SU-DHL-6 (cell line): ENCODE data around the gene XIRP2.

Source experiments
- H2AFZ ChIP-seq: fragments of 200-600 bp; sonication (generic); 2 replicates; pipeline ENCODE4 v1.6.1; 2014; ENCODE audit warnings: low read depth, mild to moderate bottlenecking, moderate library complexity, mixed read lengths, antibody characterized with exemption, low read length; ENCODE audit not compliant: severe bottlenecking
- H3F3A ChIP-seq: fragments of 200-600 bp; shearing (Covaris generic); 2 replicates; pipeline ENCODE4 v1.6.0; 2016; ENCODE audit warnings: antibody characterized with exemption, mild to moderate bottlenecking; ENCODE audit not compliant: insufficient read depth
- H3K27ac ChIP-seq: fragments of 200-600 bp; sonication (generic); 2 replicates; pipeline ENCODE4 v1.5.1; 2016; ENCODE audit warnings: low read depth, mild to moderate bottlenecking, low read length, moderate library complexity, mixed read lengths
- H3K27me3 ChIP-seq: fragments of 200-600 bp; sonication (generic), shearing (Covaris generic); 2 replicates; pipeline ENCODE4 v1.6.0; 2014; ENCODE audit warnings: mild to moderate bottlenecking, low read length
- H3K36me3 ChIP-seq: fragments of 200-600 bp; sonication (generic); 2 replicates; pipeline ENCODE4 v1.6.1; 2014; ENCODE audit warnings: mild to moderate bottlenecking, low read length, mixed read lengths
- H3K4me2 ChIP-seq: fragments of 300-600, 200-600 bp; shearing (Covaris generic), sonication (generic); 2 replicates; pipeline ENCODE4 v1.6.0; 2014; ENCODE audit warnings: low read length, low read depth, mild to moderate bottlenecking; ENCODE audit not compliant: poor library complexity, severe bottlenecking
- H3K4me3 ChIP-seq: fragments of 200-600 bp; sonication (generic); 2 replicates; pipeline ENCODE4 v1.5.1; 2014; ENCODE audit warnings: antibody characterized with exemption, low read length, mild to moderate bottlenecking, mixed read lengths; ENCODE audit not compliant: insufficient read depth, poor library complexity, severe bottlenecking
- H3K79me2 ChIP-seq: fragments of 200-600 bp; sonication (generic); 2 replicates; pipeline ENCODE4 v1.6.1; 2014; ENCODE audit warnings: mild to moderate bottlenecking, low read length, moderate library complexity; ENCODE audit not compliant: insufficient read depth
- H3K9ac ChIP-seq: fragments of 200-600 bp; sonication (generic); 2 replicates; pipeline ENCODE4 v1.7.0; 2014; ENCODE audit warnings: mild to moderate bottlenecking, low read length
- H3K9me2 ChIP-seq: fragments of 200-600 bp; sonication (generic); replicated peaks from 2 replicates; pipeline ENCODE4 v1.6.1; 2014; ENCODE audit warnings: low read length; ENCODE audit not compliant: insufficient read depth
- H3K9me3 ChIP-seq: fragments of 200-600 bp; sonication (generic); 2 replicates; pipeline ENCODE4 v1.6.1; 2014; ENCODE audit warnings: low read length, mixed read lengths; ENCODE audit not compliant: insufficient read depth
- H4K20me1 ChIP-seq: fragments of 200-600 bp; sonication (generic); 2 replicates; pipeline ENCODE4 v1.6.1; 2014; ENCODE audit warnings: low read depth, mild to moderate bottlenecking, antibody characterized with exemption, low read length, moderate library complexity, mixed read lengths
- EZH2phosphoT487 ChIP-seq: fragments of 200-600 bp; sonication (generic), shearing (Covaris generic); conservative IDR thresholded peaks from 2 replicates; pipeline ENCODE4 v1.6.1; 2018; ENCODE audit warnings: mild to moderate bottlenecking, antibody characterized with exemption, low read length, moderate library complexity, mixed read lengths
- TF ChIP-seq, protein P1 (sequence below): fragments of 200-600 bp; sonication (generic); IDR thresholded peaks from one replicate; pipeline ENCODE4 v1.5.1; 2017; ENCODE audit warnings: antibody characterized with exemption, mild to moderate bottlenecking, low read length, moderate library complexity; ENCODE audit not compliant: insufficient read depth, poor library complexity, severe bottlenecking

XIRP2 gene

DNA sequence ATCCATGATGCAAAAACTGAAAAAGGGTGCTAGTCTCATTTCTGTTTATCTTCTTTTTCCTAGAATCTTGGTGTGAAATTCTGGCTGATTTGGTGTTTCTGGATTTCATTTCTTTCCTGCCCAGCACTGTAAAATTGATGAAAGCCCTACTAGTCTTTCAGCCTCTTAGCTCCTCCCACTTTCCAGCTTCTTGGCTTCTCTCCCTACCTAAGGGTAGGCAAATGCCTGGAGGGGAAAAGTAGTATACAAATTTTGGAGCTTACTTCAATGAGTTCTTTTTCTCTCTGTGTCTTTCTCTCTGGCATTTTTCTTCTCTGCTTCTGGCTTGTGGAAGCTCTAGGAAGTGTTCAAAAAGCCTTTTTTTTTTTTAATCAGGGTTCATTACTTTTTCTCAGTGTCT lies 160.5 kb downstream of the XIRP2 start:
- Histone ChIP-seq H3K9ac (no peak overlapping the region), H3K27ac (no peak overlapping the region), H3K79me2 (no peaks in the 10 kb centered on the region), H3K9me3 (no peaks in the 10 kb centered on the region), H3K4me2 (no peak overlapping the region), H3K4me3 (no peak overlapping the region), H3F3A (no peaks in the 10 kb centered on the region), H4K20me1 (no peaks in the 10 kb centered on the region), H2AFZ (no peak overlapping the region), H3K27me3 (no peaks in the 10 kb centered on the region), H3K9me2 (no peaks in the 10 kb centered on the region; the same call in 1 of the 2 replicates), H3K36me3 (no peaks in the 10 kb centered on the region)
- no peak for TF ChIP-seq EZH2phosphoT487
- TF ChIP-seq, protein P1, sequence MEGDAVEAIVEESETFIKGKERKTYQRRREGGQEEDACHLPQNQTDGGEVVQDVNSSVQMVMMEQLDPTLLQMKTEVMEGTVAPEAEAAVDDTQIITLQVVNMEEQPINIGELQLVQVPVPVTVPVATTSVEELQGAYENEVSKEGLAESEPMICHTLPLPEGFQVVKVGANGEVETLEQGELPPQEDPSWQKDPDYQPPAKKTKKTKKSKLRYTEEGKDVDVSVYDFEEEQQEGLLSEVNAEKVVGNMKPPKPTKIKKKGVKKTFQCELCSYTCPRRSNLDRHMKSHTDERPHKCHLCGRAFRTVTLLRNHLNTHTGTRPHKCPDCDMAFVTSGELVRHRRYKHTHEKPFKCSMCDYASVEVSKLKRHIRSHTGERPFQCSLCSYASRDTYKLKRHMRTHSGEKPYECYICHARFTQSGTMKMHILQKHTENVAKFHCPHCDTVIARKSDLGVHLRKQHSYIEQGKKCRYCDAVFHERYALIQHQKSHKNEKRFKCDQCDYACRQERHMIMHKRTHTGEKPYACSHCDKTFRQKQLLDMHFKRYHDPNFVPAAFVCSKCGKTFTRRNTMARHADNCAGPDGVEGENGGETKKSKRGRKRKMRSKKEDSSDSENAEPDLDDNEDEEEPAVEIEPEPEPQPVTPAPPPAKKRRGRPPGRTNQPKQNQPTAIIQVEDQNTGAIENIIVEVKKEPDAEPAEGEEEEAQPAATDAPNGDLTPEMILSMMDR = no peak

DNA sequence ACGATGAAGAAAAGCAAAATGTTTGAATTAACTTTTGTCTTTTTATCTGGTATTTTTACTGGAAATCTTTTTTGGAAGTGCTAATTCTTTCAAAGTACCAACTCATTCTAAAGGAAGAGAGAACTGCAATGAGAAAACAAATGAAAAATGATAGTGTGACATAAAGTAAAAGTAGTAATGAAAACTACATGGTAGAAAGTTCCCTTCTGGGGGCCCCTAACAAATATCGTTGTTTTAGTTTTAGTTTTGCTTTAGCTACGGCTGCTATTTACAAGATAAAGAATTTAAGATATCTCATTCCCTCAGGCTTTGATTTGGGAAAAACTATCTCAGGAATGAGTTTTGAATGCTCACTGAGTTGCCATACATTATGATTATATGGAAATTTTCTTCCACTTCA lies 161.4 kb downstream of the XIRP2 start:
- no peak for TF ChIP-seq EZH2phosphoT487
- TF ChIP-seq, protein P1 = no peak
- no peaks in the 10 kb centered on the region for H3K27me3 ChIP-seq
- H3F3A ChIP-seq = no peaks in the 10 kb centered on the region
- no peaks in the 10 kb centered on the region for H3K36me3 ChIP-seq
- H4K20me1 ChIP-seq = no peaks in the 10 kb centered on the region
- no peak overlapping the region for H2AFZ ChIP-seq
- H3K79me2 ChIP-seq = no peaks in the 10 kb centered on the region
- no peaks in the 10 kb centered on the region for H3K9me3 ChIP-seq
- H3K9ac ChIP-seq = no peak overlapping the region
- no peak overlapping the region for H3K4me3 ChIP-seq
- H3K9me2 ChIP-seq = no peaks in the 10 kb centered on the region; the same call in 1 of the 2 replicates
- H3K4me2 ChIP-seq = no peak overlapping the region
- H3K27ac ChIP-seq = no peak overlapping the region

DNA sequence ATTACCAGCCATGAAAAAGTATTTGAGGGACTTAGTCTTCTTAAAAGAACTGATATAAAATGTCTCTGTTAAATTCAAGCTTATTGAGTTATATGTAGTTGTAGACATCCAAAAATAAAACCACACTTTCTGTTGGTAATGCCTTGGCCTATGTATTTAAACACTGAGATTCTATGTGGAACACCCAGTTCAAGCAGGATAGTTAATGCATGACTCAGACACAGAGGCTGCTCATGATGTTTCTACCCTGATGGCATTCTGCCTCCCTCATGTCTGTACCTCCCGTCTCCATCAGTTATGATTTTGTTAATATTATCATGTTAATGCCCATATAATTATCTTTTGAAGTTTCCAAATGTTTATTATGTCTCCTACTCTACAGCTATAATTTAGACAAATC lies 164.5 kb downstream of the XIRP2 start:
- Histone ChIP-seq H2AFZ (no peak overlapping the region), H3K27me3 (no peaks in the 10 kb centered on the region)

More for the DNA sequence above, 164.5 kb downstream of the XIRP2 start:
- Histone ChIP-seq H3K4me2 (no peak overlapping the region), H3K9ac (no peak overlapping the region), H3K9me2 (no peaks in the 10 kb centered on the region; the same call in 1 of the 2 replicates), H3K27ac (no peak overlapping the region), H3K4me3 (no peak overlapping the region), H3K9me3 (no peaks in the 10 kb centered on the region), H3K36me3 (no peaks in the 10 kb centered on the region), H3F3A (no peaks in the 10 kb centered on the region), H4K20me1 (no peaks in the 10 kb centered on the region), H3K79me2 (no peaks in the 10 kb centered on the region)
- TF ChIP-seq, protein P1 = no peak
